Colonic mucosa (tissue), 4 donors: ENCODE results near the gene FRMD1. TPM values are rescaled to one million over a fixed set of nuclear protein-coding genes. Genes with fewer than 3 reads are reported as not detected.

Source experiments
- DNase-seq: peaks from one replicate; pipeline ENCODE4 v3.0.0-alpha.2; 2020
- H3K27ac ChIP-seq: fragments of 200-600 bp; one replicate; pipeline ENCODE4 v1.8.0; 2021
- H3K27me3 ChIP-seq: fragments of 200-600 bp; one replicate; pipeline ENCODE4 v1.8.0; 2021
- H3K36me3 ChIP-seq: fragments of 200-600 bp; one replicate; pipeline ENCODE4 v1.8.0; 2021
- H3K4me1 ChIP-seq: fragments of 200-600 bp; one replicate; pipeline ENCODE4 v1.8.0; 2021; ENCODE audit warnings: mild to moderate bottlenecking
- H3K4me3 ChIP-seq: fragments of 200-600 bp; one replicate; pipeline ENCODE4 v1.8.0; 2021
- H3K9ac ChIP-seq, 2 donors: one replicate each; pipeline ENCODE4 v1.7.0; 2013; ENCODE audit warnings: control low read depth in 2 of 2, low read depth in 2 of 2, low read length in 2 of 2
- H3K9me3 ChIP-seq: fragments of 200-600 bp; one replicate; pipeline ENCODE4 v1.8.0; 2021
- CTCF ChIP-seq: fragments of 200-600 bp; IDR thresholded peaks from one replicate; pipeline ENCODE4 v1.8.0; 2022; ENCODE audit warnings: antibody characterized with exemption, mild to moderate bottlenecking
- intact Hi-C: fragments of 100-400 bp; cut with DNase I; formaldehyde crosslinking; loops from one replicate; pipeline ENCODE4 v1.14.1; 2022
- total RNA-seq, 2 donors: library from RNA; stranded (reverse); fragmentation: NEBNext Ultra II Directional in 1 of 2; extraction: Animal tissue kit (Norgen Biotek cat#: 25700) in 1 of 2; gene quantifications; one replicate each; pipeline ENCODE4 v1.2.1, GENCODE V29; 2021
- donor health status: healthy.
- donor health status: DM: no; HTN: no; CAD: no.
- donor health status: DM: no; HTN: no; CAD: no.

Gene FRMD1
- total RNA-seq, 2 donors from 2014 or later: 2.3 to 21.0 TPM

DNA sequence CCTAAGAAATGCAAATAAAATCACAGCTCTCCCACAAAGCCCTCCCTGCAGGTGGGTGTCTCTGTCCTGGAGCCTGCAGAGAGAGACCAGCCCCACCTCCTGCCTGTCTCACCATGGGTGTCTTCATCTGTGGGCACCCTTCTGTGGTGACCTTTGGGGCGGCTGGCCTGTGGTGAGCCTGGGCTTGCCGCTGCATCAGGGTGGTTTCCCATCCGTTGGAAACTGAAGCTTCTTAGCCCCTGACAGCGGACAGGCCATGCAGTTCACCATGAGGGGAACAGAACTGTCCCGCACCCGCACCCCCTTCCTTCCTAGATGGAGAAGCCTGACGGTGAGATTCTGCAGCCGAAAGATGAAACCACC is 42.3 kb upstream of the FRMD1 start:
- Histone ChIP-seq H3K4me1 (no peaks in the 10 kb centered on the region), H3K4me3 (no peak overlapping the region), H3K27ac (no peak overlapping the region), H3K36me3 (no peaks in the 10 kb centered on the region), H3K27me3 (no peaks in the 10 kb centered on the region), H3K9ac (no peak overlapping the region), H3K9me3 (no peaks in the 10 kb centered on the region)
- no peak for TF ChIP-seq CTCF
- DNase-seq: no peak
- intact Hi-C loops: no loop called here

- peak; percentile 11 for DNase-seq
- Histone ChIP-seq H3K4me1 (no peaks in the 10 kb centered on the region), H3K9ac (no peak overlapping the region), H3K27me3 (no peaks in the 10 kb centered on the region), H3K27ac (no peak overlapping the region), H3K9me3 (no peaks in the 10 kb centered on the region), H3K36me3 (no peaks in the 10 kb centered on the region), H3K4me3 (no peak overlapping the region)
- intact Hi-C loops: no loop called here
- no peak for TF ChIP-seq CTCF
These were observed 41.6 kb upstream of the FRMD1 start for GRCh38 chr6:168120390-168121302.

GRCh38 chr6:168119539-168119938 is 40.5 kb upstream of the FRMD1 start:
- Histone ChIP-seq H3K4me3 (no peak overlapping the region), H3K36me3 (no peaks in the 10 kb centered on the region), H3K27me3 (no peaks in the 10 kb centered on the region), H3K9me3 (no peaks in the 10 kb centered on the region), H3K9ac (no peak overlapping the region), H3K27ac (no peak overlapping the region), H3K4me1 (no peaks in the 10 kb centered on the region)
- TF ChIP-seq CTCF: no peak
- intact Hi-C loops: loop anchor here (5.0 to 10.0 kb wide), 2 partner anchors 57 to 195 kb away; no protein-coding TSS in a partner anchor
- no peak for DNase-seq

- H3K9me3 ChIP-seq: no peaks in the 10 kb centered on the region
- no peak overlapping the region for H3K9ac ChIP-seq
- no peak overlapping the region for H3K4me3 ChIP-seq
- DNase-seq: no peak
- intact Hi-C loops: loop anchor here (5.0 to 10.0 kb wide), 2 partner anchors 57 to 194 kb away; no protein-coding TSS in a partner anchor
- TF ChIP-seq CTCF: no peak
- no peaks in the 10 kb centered on the region for H3K36me3 ChIP-seq
- no peaks in the 10 kb centered on the region for H3K4me1 ChIP-seq
- H3K27me3 ChIP-seq: no peaks in the 10 kb centered on the region
- H3K27ac ChIP-seq: no peak overlapping the region
These were observed 39.9 kb upstream of the FRMD1 start for GRCh38 chr6:168118935-168119334.

DNA sequence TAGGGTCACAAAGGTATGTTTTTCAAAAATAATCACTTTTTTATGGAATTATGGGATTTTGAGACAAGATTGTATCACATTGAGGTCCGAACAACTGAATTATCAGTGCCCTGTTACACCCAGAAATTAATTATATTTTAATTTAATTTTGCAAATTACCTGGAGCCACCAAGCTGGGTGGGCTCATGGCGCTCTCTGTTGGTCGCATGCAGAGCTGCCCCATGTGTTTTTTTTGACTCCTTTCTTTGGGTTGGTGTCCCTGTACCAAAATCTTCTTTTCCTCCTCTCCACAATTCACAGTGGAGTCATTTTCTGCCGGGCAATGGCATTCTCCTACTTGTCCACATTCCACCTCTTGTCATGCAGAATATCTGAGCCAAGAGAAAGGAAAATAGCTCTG is 38.9 kb upstream of the FRMD1 start:
- H3K27ac ChIP-seq: no peak overlapping the region
- no peaks in the 10 kb centered on the region for H3K36me3 ChIP-seq
- no peak overlapping the region for H3K9ac ChIP-seq
- no peak overlapping the region for H3K4me3 ChIP-seq
- DNase-seq: no peak
- no peaks in the 10 kb centered on the region for H3K27me3 ChIP-seq
- intact Hi-C loops: loop anchor here (5.0 to 10.0 kb wide), 2 partner anchors 56 to 193 kb away; no protein-coding TSS in a partner anchor
- no peak for TF ChIP-seq CTCF
- H3K9me3 ChIP-seq: no peaks in the 10 kb centered on the region
- no peaks in the 10 kb centered on the region for H3K4me1 ChIP-seq
